Keratinocyte (primary cell): ENCODE measurements around the gene SSX2IP. TPM values are rescaled to one million over a fixed set of nuclear protein-coding genes. Genes with fewer than 3 reads are reported as not detected.

Experiments
- DNase-seq: peaks from one replicate; pipeline ENCODE4 v3.0.0-alpha.2; 2011; ENCODE audit warnings: low read depth, missing footprints, low spot score
- FAIRE-seq: peaks from 2 replicates; lab custom pipeline; 2011; peaks lifted over from hg19 to GRCh38; lab: Jason Lieb, UNC
- H2AFZ ChIP-seq: 2 replicates; pipeline ENCODE4 v1.6.0; 2012; ENCODE audit warnings: low read length, control low read depth, inconsistent platforms; ENCODE audit not compliant: control insufficient read depth
- H3K27ac ChIP-seq: 2 replicates; pipeline ENCODE4 v1.5.1; 2011; ENCODE audit warnings: low read length; ENCODE audit not compliant: control insufficient read depth, insufficient read depth
- H3K27me3 ChIP-seq: 3 replicates; pipeline ENCODE4 v1.6.0; 2011; ENCODE audit warnings: low read length; ENCODE audit not compliant: control insufficient read depth, insufficient read depth; ENCODE audit errors: extremely low read depth
- H3K36me3 ChIP-seq, 2 experiments: 2 replicates in 1 of 2; 3 replicates in 1 of 2; pipeline ENCODE4 v1.5.1; 2011; ENCODE audit warnings: low read length in 2 of 2, mild to moderate bottlenecking in 1 of 2; ENCODE audit not compliant: control insufficient read depth in 2 of 2, insufficient read depth in 2 of 2; ENCODE audit errors: extremely low read depth in 1 of 2
- H3K4me1 ChIP-seq: 3 replicates; pipeline ENCODE4 v1.5.1; 2011; ENCODE audit warnings: low read length; ENCODE audit not compliant: control insufficient read depth, insufficient read depth; ENCODE audit errors: extremely low read depth
- H3K4me2 ChIP-seq: 3 replicates; pipeline ENCODE4 v1.6.0; 2011; ENCODE audit warnings: low read depth, low read length; ENCODE audit not compliant: control insufficient read depth, insufficient read depth; ENCODE audit errors: extremely low read depth
- H3K4me3 ChIP-seq, 3 experiments: fragments of 200-600 bp in 1 of 3; sonication (generic) in 1 of 3; 2 replicates in 2 of 3; 3 replicates in 1 of 3; pipeline ENCODE4 v1.5.1; 2011 to 2016; ENCODE audit warnings: low read length in 3 of 3, mild to moderate bottlenecking in 3 of 3, control low read depth in 2 of 3, inconsistent platforms in 1 of 3, low read depth in 1 of 3, mixed read lengths in 1 of 3, mixed run types in 1 of 3, moderate library complexity in 1 of 3; ENCODE audit not compliant: control insufficient read depth in 2 of 3, insufficient read depth in 2 of 3; ENCODE audit errors: extremely low read depth in 1 of 3
- H3K79me2 ChIP-seq: 2 replicates; pipeline ENCODE4 v1.6.0; 2012; ENCODE audit warnings: low read length; ENCODE audit not compliant: control insufficient read depth, insufficient read depth
- H3K9ac ChIP-seq: 3 replicates; pipeline ENCODE4 v1.6.0; 2011; ENCODE audit warnings: low read length; ENCODE audit not compliant: control insufficient read depth, insufficient read depth; ENCODE audit errors: extremely low read depth
- H3K9me1 ChIP-seq: 3 replicates; pipeline ENCODE4 v1.6.0; 2011; ENCODE audit warnings: low read length; ENCODE audit not compliant: control insufficient read depth, insufficient read depth; ENCODE audit errors: extremely low read depth
- H3K9me3 ChIP-seq: 2 replicates; pipeline ENCODE4 v1.5.1; 2012; ENCODE audit warnings: low read depth, low read length; ENCODE audit not compliant: control insufficient read depth
- H4K20me1 ChIP-seq: 3 replicates; pipeline ENCODE4 v1.6.0; 2011; ENCODE audit warnings: low read length; ENCODE audit not compliant: control insufficient read depth, insufficient read depth; ENCODE audit errors: extremely low read depth
- CTCF ChIP-seq, 3 experiments: IDR thresholded peaks in 1 of 3; conservative IDR thresholded peaks in 1 of 3; optimal IDR thresholded peaks in 1 of 3; 2 replicates in 2 of 3; 3 replicates in 1 of 3; pipeline versions ENCODE3 to v1.5.1; 2011; ENCODE audit warnings: low read length in 3 of 3, mild to moderate bottlenecking in 3 of 3, moderate library complexity in 2 of 3, control low read depth in 1 of 3, inconsistent platforms in 1 of 3; ENCODE audit not compliant: insufficient read depth in 2 of 3; ENCODE audit errors: extremely low read depth in 1 of 3
- EZH2 ChIP-seq: IDR thresholded peaks from one replicate; pipeline ENCODE4 v1.6.1; 2012; ENCODE audit warnings: inconsistent platforms, mild to moderate bottlenecking, low read length, moderate library complexity
- dilution Hi-C: fragments of 300-500 bp; cut with MboI; formaldehyde crosslinking; loops from one replicate; pipeline ENCODE4 v1.7.0; 2020; ENCODE audit warnings: low sequenced_read_pairs; ENCODE audit not compliant: extremely low pct_ligation_motif_present
- polyA plus RNA-seq, 5 experiments: library from polyadenylated mRNA; depleted of rRNA in 3 of 5; stranded (reverse) in 3 of 5; stranded (forward) in 1 of 5; unstranded in 1 of 5; fragments of >200 nt; gene quantifications; 1 replicate in 1 of 5; 2 replicates in 3 of 5; 3 replicates in 1 of 5; pipeline versions ENCODE4 v1.2.1 to v1.2.3, GENCODE V29; 2011 to 2012; ENCODE audit warnings: missing spikeins in 2 of 5, low read depth in 1 of 5, low replicate concordance in 1 of 5

The SSX2IP gene
- polyA plus RNA-seq, 1 donor (not counting 4 experiments of a cell fraction or from before 2014, with no cell fraction given) = 13.0 TPM

DNA sequence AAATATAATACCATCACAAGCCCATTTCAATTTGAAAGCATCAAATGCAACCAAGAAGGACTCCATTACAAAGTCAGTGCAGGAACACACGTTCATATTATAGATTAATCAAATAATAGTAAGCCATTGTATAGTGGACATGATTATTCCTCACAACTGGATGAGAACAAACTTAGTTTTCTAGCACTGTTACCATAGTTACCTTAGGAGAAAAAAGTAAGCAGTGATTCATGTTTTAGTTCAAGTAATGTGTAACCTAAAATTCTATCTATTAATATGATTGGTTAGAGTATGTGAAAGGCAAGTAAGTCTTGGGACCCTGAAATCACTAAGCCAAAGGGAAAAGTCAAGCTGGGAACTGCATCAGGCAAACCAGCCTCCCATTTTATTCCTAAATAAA lies 15.2 kb downstream of the SSX2IP start:
- H3K4me1 ChIP-seq = no peaks in the 10 kb centered on the region
- no peaks in the 10 kb centered on the region for H3K36me3 ChIP-seq
- H3K9me3 ChIP-seq = no peaks in the 10 kb centered on the region
- FAIRE-seq = no peak
- no peak overlapping the region for H3K9ac ChIP-seq
- dilution Hi-C loops = no loop called here
- H3K4me3 ChIP-seq = no peak overlapping the region
- H3K79me2 ChIP-seq = no peaks in the 10 kb centered on the region
- H3K27me3 ChIP-seq = no peaks in the 10 kb centered on the region
- no peak for DNase-seq
- H3K9me1 ChIP-seq = no peaks in the 10 kb centered on the region
- H3K27ac ChIP-seq = no peak overlapping the region
- H4K20me1 ChIP-seq = no peaks in the 10 kb centered on the region
- H3K4me2 ChIP-seq = no peak overlapping the region
- H2AFZ ChIP-seq = no peak overlapping the region
- TF ChIP-seq CTCF (optimal IDR thresholded peaks at IDR 0.05 in 1 of 3, IDR thresholded peaks at IDR 0.05 in 1 of 3, conservative IDR thresholded peaks at IDR 0.05 in 1 of 3; ENCODE audit: extremely low read depth in 1 of 3, insufficient read depth in 2 of 3, low read length in 3 of 3) = no peak
- TF ChIP-seq EZH2 = no peak

GRCh38 chr1:84674705-84675104 lies 15.6 kb downstream of the SSX2IP start:
- no peaks in the 10 kb centered on the region for H3K4me1 ChIP-seq
- no peaks in the 10 kb centered on the region for H3K36me3 ChIP-seq
- H4K20me1 ChIP-seq = no peaks in the 10 kb centered on the region
- H3K9me3 ChIP-seq = no peaks in the 10 kb centered on the region
- no peak for FAIRE-seq
- no peaks in the 10 kb centered on the region for H3K27me3 ChIP-seq
- no peak overlapping the region for H3K4me3 ChIP-seq
- no peaks in the 10 kb centered on the region for H3K79me2 ChIP-seq
- no peak for DNase-seq
- H3K4me2 ChIP-seq = peak overlapping the region; percentile 1
- H3K9ac ChIP-seq = no peak overlapping the region
- H2AFZ ChIP-seq = no peak overlapping the region
- TF ChIP-seq CTCF (optimal IDR thresholded peaks at IDR 0.05 in 1 of 3, IDR thresholded peaks at IDR 0.05 in 1 of 3, conservative IDR thresholded peaks at IDR 0.05 in 1 of 3; ENCODE audit: extremely low read depth in 1 of 3, insufficient read depth in 2 of 3, low read length in 3 of 3) (no peak), EZH2 (no peak)
- no peaks in the 10 kb centered on the region for H3K9me1 ChIP-seq
- H3K27ac ChIP-seq = no peak overlapping the region
- dilution Hi-C loops = no loop called here
